Measurements from ENCODE around the gene SERPINA1.

- TF ChIP-seq EZH2 (IDR thresholded peaks at IDR 0.05; ENCODE audit: insufficient read depth, poor library complexity, severe bottlenecking): no peak
- no peak for TF ChIP-seq EZH2phosphoT487 (IDR thresholded peaks at IDR 0.05; ENCODE audit: insufficient read depth, low read depth)
These were observed 17.9 kb downstream of the SERPINA1 start for GRCh38 chr14:94370524-94370910.
